Measurements from ENCODE around the gene TFF3.

The TFF3 gene

GRCh38 chr21:42310411-42311001 is 4.7 kb downstream of the TFF3 start:
- TF ChIP-seq CTCF (IDR thresholded peaks at IDR 0.05; ENCODE audit: insufficient read depth, low read depth, low read length, missing control alignments), result no peak
- no peak overlapping the region for H3K4me3 ChIP-seq (ENCODE audit: low read length)
- no peak for DNase-seq (ENCODE audit: low read depth)

- TF ChIP-seq CTCF (IDR thresholded peaks at IDR 0.05; ENCODE audit: insufficient read depth, low read depth, low read length, missing control alignments), result peak; percentile 81
- no peak overlapping the region for H3K4me3 ChIP-seq (ENCODE audit: low read length)
- peak; percentile 40 for DNase-seq (ENCODE audit: low read depth)
Measured at GRCh38 chr21:42309753-42310213, 5.4 kb downstream of the TFF3 start.

GRCh38 chr21:42308914-42309752 is 6.1 kb downstream of the TFF3 start:
- TF ChIP-seq CTCF (IDR thresholded peaks at IDR 0.05; ENCODE audit: insufficient read depth, low read depth, low read length, missing control alignments), result no peak
- no peak overlapping the region for H3K4me3 ChIP-seq (ENCODE audit: low read length)
- DNase-seq (ENCODE audit: low read depth), result no peak

- DNase-seq (ENCODE audit: low read depth), result no peak
- TF ChIP-seq CTCF (IDR thresholded peaks at IDR 0.05; ENCODE audit: insufficient read depth, low read depth, low read length, missing control alignments), result no peak
- no peak overlapping the region for H3K4me3 ChIP-seq (ENCODE audit: low read length)
Measured at GRCh38 chr21:42308161-42308913, 6.9 kb downstream of the TFF3 start.

- H3K4me3 ChIP-seq (ENCODE audit: low read length), result no peak overlapping the region
- TF ChIP-seq CTCF (IDR thresholded peaks at IDR 0.05; ENCODE audit: insufficient read depth, low read depth, low read length, missing control alignments), result no peak
- DNase-seq (ENCODE audit: low read depth), result no peak
Measured at GRCh38 chr21:42307106-42307505, 8.1 kb downstream of the TFF3 start.

GRCh38 chr21:42306366-42307035 is 8.7 kb downstream of the TFF3 start:
- TF ChIP-seq CTCF (IDR thresholded peaks at IDR 0.05; ENCODE audit: insufficient read depth, low read depth, low read length, missing control alignments), result no peak
- no peak for DNase-seq (ENCODE audit: low read depth)

More at GRCh38 chr21:42306366-42307035, 8.7 kb downstream of the TFF3 start:
- no peak overlapping the region for H3K4me3 ChIP-seq (ENCODE audit: low read length)

Measured in epithelial cell of esophagus (primary cell).